ENCODE results near the gene MRPL12. TPM values are rescaled to one million over a fixed set of nuclear protein-coding genes. Genes with fewer than 3 reads are reported as not detected.
A peak's percentile ranks its signal among the peaks of the same experiment; 100 is the strongest.

Gene MRPL12
- total RNA-seq, 4 donors from 2014 or later = 26.1 to 63.3 (median 35.8) TPM

- H3K9me3 ChIP-seq = no peaks in the 10 kb centered on the region
- peaks cover 0 to 44% (median 16%) of the 10 kb centered on the region in 3 donors for H3K36me3 ChIP-seq
- H3K4me3 ChIP-seq = peak overlapping the region; percentile 80 to 99 (median 91)
- H3K4me1 ChIP-seq = peaks cover 0 to 42% (median 30%) of the 10 kb centered on the region in 4 donors
- WGBS, 2 donors = 39 to 43% methylated on average over 19 of the region's 19 CpGs
- DNase-seq (ENCODE audit: low spot score in 2 of 2) = no peak
- H3K27ac ChIP-seq = peak overlapping the region in 3 of 4 donors; percentile 68 to 92 (median 89)
- H3K27me3 ChIP-seq = no peaks in the 10 kb centered on the region
- TF ChIP-seq CTCF (IDR thresholded peaks at IDR 0.05) (no peak), POLR2A (IDR thresholded peaks at IDR 0.05) (no peak), EP300 (IDR thresholded peaks at IDR 0.05) (no peak)
Measured at GRCh38 chr17:81682565-81683207, 20.5 kb upstream of the MRPL12 start.

- TF ChIP-seq CTCF (IDR thresholded peaks at IDR 0.05) (no peak), POLR2A (IDR thresholded peaks at IDR 0.05) (no peak), EP300 (IDR thresholded peaks at IDR 0.05) (no peak)
- Histone ChIP-seq H3K4me3 (peak overlapping the region; percentile 80 to 99 (median 91)), H3K27me3 (no peaks in the 10 kb centered on the region), H3K4me1 (peaks cover 0 to 42% (median 30%) of the 10 kb centered on the region in 4 donors), H3K27ac (peak overlapping the region in 3 of 4 donors; percentile 68 to 92 (median 89)), H3K36me3 (peaks cover 0 to 49% (median 20%) of the 10 kb centered on the region in 3 donors), H3K9me3 (no peaks in the 10 kb centered on the region)
- no peak for DNase-seq (ENCODE audit: low spot score in 2 of 2)
- WGBS, 2 donors = 0 to 1% methylated on average over 17 to 19 of the region's 37 CpGs
Measured at GRCh38 chr17:81683208-81683583, 20.0 kb upstream of the MRPL12 start.

GRCh38 chr17:81683584-81684441 lies 19.4 kb upstream of the MRPL12 start, which contains the start of the genes ARL16 and HGS:
Gene ARL16, minus strand, starts transcription at chr17:81683797. Its CDS starts 44 bp downstream, at chr17:81683753.
Gene HGS, plus strand, starts transcription at chr17:81684011. Its CDS starts 56 bp downstream, at chr17:81684067.
- 1% methylated on average over 22 to 37 of the region's 112 CpGs for WGBS, 2 donors
- TF ChIP-seq EP300 (IDR thresholded peaks at IDR 0.05) (peak; percentile 87 to 92), POLR2A (IDR thresholded peaks at IDR 0.05) (peak; percentile 53 to 68), CTCF (IDR thresholded peaks at IDR 0.05) (peak in 2 of 5 experiments; percentile 34 to 59)
- H3K36me3 ChIP-seq = peaks cover 0 to 55% (median 25%) of the 10 kb centered on the region in 3 donors

GRCh38 chr17:81684442-81684911 lies 18.7 kb upstream of the MRPL12 start:
- 0 to 3% methylated on average over 13 to 16 of the region's 16 CpGs for WGBS, 2 donors
- Histone ChIP-seq H3K4me1 (peaks cover 0 to 42% (median 30%) of the 10 kb centered on the region in 4 donors), H3K9me3 (no peaks in the 10 kb centered on the region), H3K27ac (peak overlapping the region in 3 of 4 donors; percentile 25 to 92 (median 89)), H3K27me3 (no peaks in the 10 kb centered on the region), H3K4me3 (peak overlapping the region; percentile 80 to 99 (median 91)), H3K36me3 (peaks cover 0 to 58% (median 29%) of the 10 kb centered on the region in 3 donors)
- no peak for DNase-seq (ENCODE audit: low spot score in 2 of 2)
- TF ChIP-seq EP300 (IDR thresholded peaks at IDR 0.05) (no peak), POLR2A (IDR thresholded peaks at IDR 0.05) (no peak), CTCF (IDR thresholded peaks at IDR 0.05) (no peak)

More at GRCh38 chr17:81683584-81684441, 19.4 kb upstream of the MRPL12 start, which contains the start of the genes ARL16 and HGS:
- H3K9me3 ChIP-seq = no peaks in the 10 kb centered on the region
- H3K4me1 ChIP-seq = peaks cover 0 to 42% (median 30%) of the 10 kb centered on the region in 4 donors
- H3K4me3 ChIP-seq = peak within 1 kb of the TSS; percentile 80 to 99 (median 91)
- peak within 1 kb of the TSS; percentile 25 to 92 (median 78) for H3K27ac ChIP-seq
- peak; percentile 98 to 99 for DNase-seq (ENCODE audit: low spot score in 2 of 2)
- H3K27me3 ChIP-seq = no peaks in the 10 kb centered on the region

All from tibial nerve (tissue), 4 donors.